HG02885 (cell line): ENCODE results near the gene KRCC1.

Experiments
- ATAC-seq: cut with Tn5 transposase; IDR thresholded peaks from one replicate; pipeline ENCODE4 v1.9.1; 2021; ENCODE audit warnings: mild to moderate bottlenecking; ENCODE audit not compliant: unreplicated experiment, poor library complexity

The KRCC1 gene

GRCh38 chr2:88078643-88079172 lies 23.1 kb upstream of the KRCC1 start:
- no peak for ATAC-seq

- no peak for ATAC-seq
These were observed 21.5 kb upstream of the KRCC1 start for GRCh38 chr2:88077080-88077479.

GRCh38 chr2:88074854-88075292 lies 19.3 kb upstream of the KRCC1 start:
- ATAC-seq: no peak

GRCh38 chr2:88074150-88074549 lies 18.6 kb upstream of the KRCC1 start:
- ATAC-seq: no peak

- ATAC-seq: no peak
These were observed 15.8 kb upstream of the KRCC1 start for GRCh38 chr2:88071365-88071764.

- ATAC-seq: no peak
These were observed 14.5 kb upstream of the KRCC1 start for GRCh38 chr2:88070055-88070454.

- no peak for ATAC-seq
These were observed 13.5 kb upstream of the KRCC1 start for GRCh38 chr2:88069117-88069516.

GRCh38 chr2:88068044-88068443 lies 12.5 kb upstream of the KRCC1 start:
- ATAC-seq: no peak

- ATAC-seq: no peak
These were observed 12.0 kb upstream of the KRCC1 start, which contains the start of gene SMYD1 for GRCh38 chr2:88067598-88067997. Gene SMYD1, plus strand, starts transcription at chr2:88067825. Its CDS starts 40 bp downstream, at chr2:88067865.

- no peak for ATAC-seq
These were observed 11.6 kb upstream of the KRCC1 start for GRCh38 chr2:88067189-88067588.

GRCh38 chr2:88066543-88066942 lies 11.0 kb upstream of the KRCC1 start:
- ATAC-seq: no peak

GRCh38 chr2:88061295-88061694 lies 5.7 kb upstream of the KRCC1 start:
- ATAC-seq: no peak

GRCh38 chr2:88060907-88061275 lies 5.3 kb upstream of the KRCC1 start:
- no peak for ATAC-seq

GRCh38 chr2:88059979-88060906 lies 4.7 kb upstream of the KRCC1 start:
- peak; percentile 41 for ATAC-seq

GRCh38 chr2:88058191-88058590 lies 2.6 kb upstream of the KRCC1 start:
- no peak for ATAC-seq

GRCh38 chr2:88057437-88057844 lies 1.9 kb upstream of the KRCC1 start:
- no peak for ATAC-seq

- ATAC-seq: no peak
These were observed 707 bp downstream of the KRCC1 start for GRCh38 chr2:88054782-88055370.

- no peak for ATAC-seq
These were observed 1.4 kb downstream of the KRCC1 start for GRCh38 chr2:88053934-88054781.

GRCh38 chr2:88053296-88053695 lies 2.3 kb downstream of the KRCC1 start:
- no peak for ATAC-seq

GRCh38 chr2:88051792-88052191 lies 3.8 kb downstream of the KRCC1 start:
- no peak for ATAC-seq
